ENCODE measurements around the gene DNAJB2.

- TF ChIP-seq CTCF (IDR thresholded peaks at IDR 0.05) (no peak), POLR2AphosphoS5 (IDR thresholded peaks at IDR 0.05) (no peak)
Observed at GRCh38 chr2:219293736-219294231, 14.6 kb downstream of the DNAJB2 start.

Measured in prostate gland (tissue), 2 donors.